Tibial nerve (tissue), 4 donors: ENCODE data around the gene ATP5ME.

Source experiments
- EP300 ChIP-seq, 2 donors: sonication (generic); formaldehyde crosslinking; IDR thresholded peaks; one replicate each; pipeline ENCODE4 v1.6.1; 2017; ENCODE audit warnings: antibody characterized with exemption in 2 of 2, mild to moderate bottlenecking in 1 of 2
- TF ChIP-seq, protein P1 (sequence below), 5 experiments: fragments of 200-600 bp in 3 of 5; fragments of 450-650 bp in 2 of 5; sonication (generic) in 3 of 5; IDR thresholded peaks; one replicate each; pipeline ENCODE4 v1.5.1; 2016 to 2019; ENCODE audit warnings: antibody characterized with exemption in 5 of 5, mild to moderate bottlenecking in 3 of 5, moderate library complexity in 2 of 5

DNA sequence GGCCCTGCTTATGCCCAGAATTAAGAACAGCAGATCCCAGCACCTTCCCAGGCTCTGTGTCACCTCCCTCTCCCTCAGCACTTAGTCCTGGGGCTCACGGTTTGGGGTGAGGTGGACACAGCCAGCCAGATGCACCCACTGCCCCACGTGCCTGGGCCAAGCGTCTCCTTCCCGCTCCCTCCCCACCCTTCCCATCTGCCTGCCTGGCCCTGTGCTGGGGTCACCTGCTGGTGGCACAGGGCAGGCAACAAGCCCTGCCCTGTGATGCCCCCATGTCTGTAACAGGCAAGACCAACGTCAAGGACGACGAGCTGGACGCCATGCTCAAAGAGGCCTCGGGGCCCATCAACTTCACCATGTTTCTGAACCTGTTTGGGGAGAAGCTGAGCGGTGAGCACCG lies 5.6 kb upstream of the ATP5ME start:
- TF ChIP-seq, protein P1, sequence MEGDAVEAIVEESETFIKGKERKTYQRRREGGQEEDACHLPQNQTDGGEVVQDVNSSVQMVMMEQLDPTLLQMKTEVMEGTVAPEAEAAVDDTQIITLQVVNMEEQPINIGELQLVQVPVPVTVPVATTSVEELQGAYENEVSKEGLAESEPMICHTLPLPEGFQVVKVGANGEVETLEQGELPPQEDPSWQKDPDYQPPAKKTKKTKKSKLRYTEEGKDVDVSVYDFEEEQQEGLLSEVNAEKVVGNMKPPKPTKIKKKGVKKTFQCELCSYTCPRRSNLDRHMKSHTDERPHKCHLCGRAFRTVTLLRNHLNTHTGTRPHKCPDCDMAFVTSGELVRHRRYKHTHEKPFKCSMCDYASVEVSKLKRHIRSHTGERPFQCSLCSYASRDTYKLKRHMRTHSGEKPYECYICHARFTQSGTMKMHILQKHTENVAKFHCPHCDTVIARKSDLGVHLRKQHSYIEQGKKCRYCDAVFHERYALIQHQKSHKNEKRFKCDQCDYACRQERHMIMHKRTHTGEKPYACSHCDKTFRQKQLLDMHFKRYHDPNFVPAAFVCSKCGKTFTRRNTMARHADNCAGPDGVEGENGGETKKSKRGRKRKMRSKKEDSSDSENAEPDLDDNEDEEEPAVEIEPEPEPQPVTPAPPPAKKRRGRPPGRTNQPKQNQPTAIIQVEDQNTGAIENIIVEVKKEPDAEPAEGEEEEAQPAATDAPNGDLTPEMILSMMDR (IDR thresholded peaks at IDR 0.05) = no peak
- no peak for TF ChIP-seq EP300 (IDR thresholded peaks at IDR 0.05)
